K562 (cell line): ENCODE results near the gene MAGI2. TPM values are rescaled to one million over a fixed set of nuclear protein-coding genes. Genes with fewer than 3 reads are reported as not detected.

Source experiments
- ATAC-seq: fragments of 200-7000 bp; cut with Tn5 transposase; 3 replicates; pipeline ENCODE4 v1.9.1; 2020; ENCODE audit warnings: moderate library complexity
- BruUV-seq: library from RNA; stranded (reverse); fragments of 400-500 nt; replicated peaks from 2 replicates; lab custom pipeline; 2021; lab: Mats Ljungman, UMichigan
- CTCF ChIA-PET: fragments of 300-600 bp; formaldehyde crosslinking; extraction: SDS; loops from one replicate; lab custom pipeline; 2021; ENCODE audit warnings: low intra/inter-chr PET ratio; lab: Yijun Ruan, JAX
- POLR2A ChIA-PET: fragments of 300-600, 350-650 bp; sonication (Branson Sonifier 250); formaldehyde crosslinking; extraction: SDS; loops from one replicate; lab custom pipeline; 2021; ENCODE audit warnings: antibody characterized with exemption, inconsistent platforms; lab: Yijun Ruan, JAX
- DNase-seq, 4 experiments: peaks; one replicate each; pipeline versions ENCODE4 v3.0.0 to v3.0.0-alpha.2; 2011 to 2018; ENCODE audit warnings: low spot score in 3 of 4, mixed read lengths in 3 of 4; ENCODE audit errors: extremely low read depth in 1 of 4
- FAIRE-seq: peaks from 2 replicates; lab custom pipeline; 2011; peaks lifted over from hg19 to GRCh38; lab: Jason Lieb, UNC
- H2AFZ ChIP-seq: 2 replicates; pipeline ENCODE4 v1.6.0; 2011; ENCODE audit warnings: low read depth, low read length, control low read depth, inconsistent platforms
- H3K27ac ChIP-seq: fragments of 200-600 bp; 3 replicates; pipeline ENCODE4 v1.8.0; 2011; ENCODE audit warnings: low read depth, mild to moderate bottlenecking, control low read depth, inconsistent platforms, low read length, moderate library complexity, mixed read lengths; ENCODE audit errors: extremely low read depth
- H3K27me3 ChIP-seq, 2 experiments: fragments of 300-600 bp in 1 of 2; 2 replicates in 1 of 2; 3 replicates in 1 of 2; pipeline versions ENCODE4 v1.6.0 to v1.8.0; 2011; ENCODE audit warnings: inconsistent platforms in 2 of 2, low read length in 2 of 2, mild to moderate bottlenecking in 1 of 2, mixed read lengths in 1 of 2, moderate library complexity in 1 of 2; ENCODE audit not compliant: control insufficient read depth in 2 of 2, insufficient read depth in 2 of 2
- H3K36me3 ChIP-seq: fragments of 300-600 bp; 3 replicates; pipeline ENCODE4 v1.8.0; 2011; ENCODE audit warnings: mild to moderate bottlenecking, low read length, inconsistent platforms; ENCODE audit not compliant: control insufficient read depth, insufficient read depth
- H3K4me1 ChIP-seq, 2 experiments: fragments of 200-600 bp in 1 of 2; replicated peaks in 1 of 2; 2 replicates in 1 of 2; 3 replicates in 1 of 2; pipeline versions ENCODE4 v1.5.1 to v1.8.0; 2011; ENCODE audit warnings: inconsistent platforms in 2 of 2, low read length in 2 of 2, mild to moderate bottlenecking in 1 of 2, mixed read lengths in 1 of 2, moderate library complexity in 1 of 2; ENCODE audit not compliant: control insufficient read depth in 2 of 2, insufficient read depth in 2 of 2
- H3K4me2 ChIP-seq: 2 replicates; pipeline ENCODE4 v1.6.1; 2011; ENCODE audit warnings: low read length, control low read depth, inconsistent platforms, mixed read lengths; ENCODE audit not compliant: insufficient read depth
- H3K4me3 ChIP-seq: fragments of 200-600 bp; sonication (generic), shearing (Covaris generic); 2 replicates; pipeline ENCODE4 v1.5.1; 2016; ENCODE audit warnings: control low read depth, inconsistent platforms
- H3K79me2 ChIP-seq: fragments of 200-600 bp; 3 replicates; pipeline ENCODE4 v1.8.0; 2011; ENCODE audit warnings: low read length, inconsistent platforms; ENCODE audit not compliant: control insufficient read depth, insufficient read depth
- H3K9ac ChIP-seq, 2 experiments: 2 replicates each; pipeline versions ENCODE4 v1.6.0 to v1.6.1; 2011; ENCODE audit warnings: low read depth in 2 of 2, low read length in 2 of 2, control low read depth in 1 of 2, inconsistent platforms in 1 of 2, mild to moderate bottlenecking in 1 of 2, mixed read lengths in 1 of 2; ENCODE audit not compliant: insufficient read depth in 1 of 2
- H3K9me1 ChIP-seq: one replicate; pipeline ENCODE4 v1.6.0; 2011; ENCODE audit warnings: inconsistent platforms, mild to moderate bottlenecking, low read length, moderate library complexity; ENCODE audit not compliant: control insufficient read depth, insufficient read depth
- H3K9me3 ChIP-seq: replicated peaks from 2 replicates; pipeline ENCODE4 v1.5.1; 2011; ENCODE audit warnings: low read depth, low read length, inconsistent platforms; ENCODE audit not compliant: control insufficient read depth, insufficient read depth
- H4K20me1 ChIP-seq: replicated peaks from 2 replicates; pipeline ENCODE4 v1.6.1; 2011; ENCODE audit warnings: low read length, inconsistent platforms, mixed read lengths; ENCODE audit not compliant: control insufficient read depth, insufficient read depth
- BRCA1 ChIP-seq, 2 experiments: fragments of 450-650 bp in 1 of 2; sonication (generic) in 1 of 2; formaldehyde crosslinking in 1 of 2; IDR thresholded peaks; 2 replicates each; pipeline versions ENCODE4 v1.5.0 to v1.6.1; 2017 to 2020; ENCODE audit warnings: mild to moderate bottlenecking in 1 of 2, missing genetic modification reagents in 1 of 2
- ZNF445 ChIP-seq: fragments of 250-450 bp; sonication (Bioruptor Pico); IDR thresholded peaks from 2 replicates; pipeline ENCODE4 v1.4.0; 2020; ENCODE audit warnings: low read depth, mild to moderate bottlenecking, moderate library complexity
- WGBS: fragments of 100-300 bp; shearing (Covaris generic); methylation state at CpG from one replicate; pipeline ENCODE4 v1.1.6; 2016; ENCODE audit warnings: low coverage, mixed read lengths; ENCODE audit not compliant: insufficient coverage; ENCODE audit errors: missing lambda C conversion rate; 5-methylcytosine and 5-hydroxymethylcytosine counted together
- in situ Hi-C: fragments of 300-500 bp; cut with MboI; formaldehyde crosslinking; loops from 4 replicates; pipeline ENCODE4 v1.15.0; 2018; ENCODE audit warnings: inconsistent platforms, mixed read lengths
- intact Hi-C: fragments of 100-400 bp; cut with micrococcal nuclease; formaldehyde crosslinking; loops from 2 replicates; pipeline ENCODE4 v1.14.2; 2022
- polyA plus RNA-seq, 8 experiments: library from polyadenylated mRNA; depleted of rRNA in 4 of 8; stranded (reverse) in 5 of 8; unstranded in 3 of 8; fragments of >200 nt; fragmentation: Nextera tagmentation in 2 of 8; fragmentation: Illumina TruSeq in 1 of 8; extraction: Ambion mirVana in 2 of 8; extraction: Trizol in 1 of 8; gene quantifications; 2 replicates each; pipeline versions ENCODE4 v1.2.1 to v1.2.3, GENCODE V29; 2011 to 2014; ENCODE audit warnings: inconsistent platforms in 1 of 8, missing spikeins in 1 of 8
- total RNA-seq, 7 experiments: library from RNA; depleted of rRNA in 6 of 7; stranded (reverse); fragments of >200 nt in 6 of 7; fragmentation: Illumina TruSeq in 2 of 7; extraction: Trizol in 2 of 7; gene quantifications; 2 replicates each; pipeline versions ENCODE4 v1.2.1 to v1.2.3, GENCODE V29; 2011 to 2021; ENCODE audit warnings: low replicate concordance in 1 of 7

Gene MAGI2
- total and polyA plus RNA-seq, 9 of the 15 experiments (the other 6 are each of a cell fraction or from before 2014, with no cell fraction given): 0.27 to 1.4 (median 0.70) TPM

DNA sequence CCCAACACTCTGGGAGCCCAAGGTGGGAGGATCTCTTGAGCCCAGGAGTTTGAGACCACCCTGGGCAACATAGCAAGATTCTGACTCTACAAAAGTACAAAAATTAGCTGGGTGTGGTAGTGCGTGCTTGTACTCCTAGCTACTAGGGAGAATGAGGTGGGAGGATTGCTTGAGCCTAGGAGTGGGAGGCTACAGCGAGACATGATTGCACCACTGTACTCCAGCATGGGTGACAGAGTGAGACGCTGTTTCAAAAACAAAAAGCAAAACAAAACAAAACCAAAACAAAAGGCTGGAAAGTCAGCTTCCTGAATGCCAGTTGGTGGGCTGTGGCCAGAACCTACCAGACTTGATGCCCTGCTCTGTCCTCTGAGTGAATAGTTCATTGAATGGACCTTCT, 1412.0 kb downstream of the MAGI2 start:
- no peaks in the 10 kb centered on the region for H3K79me2 ChIP-seq
- no TSS peak for BruUV-seq
- no peak for DNase-seq
- no peaks in the 10 kb centered on the region for H4K20me1 ChIP-seq
- WGBS: 16% methylated on average over 3 of the region's 3 CpGs
- no peak for FAIRE-seq
- no peak overlapping the region for H3K9ac ChIP-seq
- H3K27me3 ChIP-seq: peaks cover 15 to 20% of the 10 kb centered on the region in 2 experiments
- H3K4me3 ChIP-seq: no peak overlapping the region
- ATAC-seq: no peak
- peaks cover 0 to 6% of the 10 kb centered on the region in 2 experiments; a peak in 1 of 5 replicates for H3K4me1 ChIP-seq
- ChIA-PET CTCF (interaction anchor here (2.9 kb wide), 1 partner anchor 100 kb away, joined by 39 read pairs; no protein-coding TSS in a partner anchor), POLR2A (no interaction called here)
- intact Hi-C loops: no loop called here
- H3K27ac ChIP-seq: no peak overlapping the region
- TF ChIP-seq ZNF445 (CRISPR knock-in tag) (no peak), BRCA1 (IDR thresholded peaks at IDR 0.05) (no peak), BRCA1 (CRISPR knock-in tag; IDR thresholded peaks at IDR 0.05) (no peak)
- no peaks in the 10 kb centered on the region for H3K36me3 ChIP-seq
- in situ Hi-C loops: no loop called here
- no peaks in the 10 kb centered on the region for H3K9me3 ChIP-seq
- H3K4me2 ChIP-seq: no peak overlapping the region
- no peaks in the 10 kb centered on the region for H3K9me1 ChIP-seq
- no peak overlapping the region for H2AFZ ChIP-seq
